ENCODE data around the gene UBE2O.

Gene UBE2O

DNA sequence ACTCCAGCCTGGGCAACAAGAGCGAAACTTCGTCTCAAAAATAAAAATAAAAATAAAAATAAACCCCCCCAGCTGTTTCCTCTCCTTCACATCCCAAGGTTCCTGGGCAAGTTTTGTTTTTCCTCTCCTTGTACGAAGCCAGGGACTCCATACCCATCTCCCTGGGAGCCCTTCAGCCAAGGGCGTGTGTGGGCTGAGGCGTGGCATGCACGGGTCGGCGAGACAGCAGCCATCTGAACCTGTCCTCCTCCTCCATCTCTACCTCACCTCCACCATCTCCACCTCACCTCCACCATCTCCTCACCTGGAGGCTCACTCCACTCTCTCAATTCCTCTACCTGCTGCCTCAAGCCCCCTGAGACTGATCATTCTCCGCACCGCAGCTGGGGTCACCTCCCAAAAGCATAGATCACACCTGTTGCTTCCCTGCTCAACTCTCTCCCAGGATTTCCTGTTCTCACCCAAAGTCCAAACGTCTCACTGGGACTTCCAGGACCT lies 31.3 kb upstream of the UBE2O start:
- DNase-seq, result no peak

DNA sequence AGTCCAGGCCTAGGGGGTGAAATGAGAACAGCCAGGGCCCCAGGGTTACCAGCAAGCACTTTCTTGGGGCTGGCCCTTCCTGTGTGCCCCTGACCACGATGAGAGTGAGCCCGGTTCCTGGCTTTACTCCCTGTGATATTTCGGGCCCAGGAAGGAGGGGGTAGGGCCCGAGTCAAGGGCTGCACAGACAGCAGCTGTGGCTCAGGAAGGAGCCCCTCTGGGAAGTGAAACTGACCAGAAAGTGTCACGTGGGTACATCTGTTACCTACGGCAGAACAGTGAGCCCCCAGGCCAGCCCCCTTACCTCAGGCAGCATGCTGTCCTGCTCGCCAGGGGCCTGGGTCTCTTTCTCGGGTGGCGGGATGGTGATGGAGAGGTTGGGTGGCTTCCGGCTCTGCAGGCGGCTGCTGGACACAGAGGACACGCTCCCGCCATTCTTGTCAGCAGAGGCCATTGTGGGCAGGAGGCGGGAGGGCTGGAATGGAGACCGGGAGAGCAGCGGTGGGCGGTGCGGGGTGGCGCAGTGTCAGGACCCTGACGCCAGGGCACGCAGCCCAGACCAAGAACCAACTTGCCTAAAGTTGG lies 28.2 kb upstream of the UBE2O start:
- DNase-seq, result no peak

DNA sequence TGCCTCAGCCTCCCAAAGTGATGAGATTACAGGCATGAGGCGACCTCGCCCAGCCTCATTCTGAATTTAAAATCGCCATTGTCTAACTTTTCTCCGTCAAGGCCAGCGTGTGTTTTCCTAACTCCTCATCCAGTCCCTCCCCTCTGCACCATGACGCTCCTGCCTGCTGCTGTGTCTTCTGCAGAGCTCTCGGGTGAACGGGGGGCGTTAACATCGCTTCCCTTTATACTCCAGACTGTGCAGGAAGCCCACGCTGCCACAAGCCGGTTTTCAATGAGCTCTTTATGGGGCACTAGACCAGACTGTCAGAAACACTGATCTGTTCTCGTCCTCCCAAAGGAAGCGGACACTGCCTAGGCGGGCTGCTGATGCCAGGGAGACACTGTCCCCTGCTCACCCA lies 27.7 kb upstream of the UBE2O start:
- DNase-seq, result no peak

DNA sequence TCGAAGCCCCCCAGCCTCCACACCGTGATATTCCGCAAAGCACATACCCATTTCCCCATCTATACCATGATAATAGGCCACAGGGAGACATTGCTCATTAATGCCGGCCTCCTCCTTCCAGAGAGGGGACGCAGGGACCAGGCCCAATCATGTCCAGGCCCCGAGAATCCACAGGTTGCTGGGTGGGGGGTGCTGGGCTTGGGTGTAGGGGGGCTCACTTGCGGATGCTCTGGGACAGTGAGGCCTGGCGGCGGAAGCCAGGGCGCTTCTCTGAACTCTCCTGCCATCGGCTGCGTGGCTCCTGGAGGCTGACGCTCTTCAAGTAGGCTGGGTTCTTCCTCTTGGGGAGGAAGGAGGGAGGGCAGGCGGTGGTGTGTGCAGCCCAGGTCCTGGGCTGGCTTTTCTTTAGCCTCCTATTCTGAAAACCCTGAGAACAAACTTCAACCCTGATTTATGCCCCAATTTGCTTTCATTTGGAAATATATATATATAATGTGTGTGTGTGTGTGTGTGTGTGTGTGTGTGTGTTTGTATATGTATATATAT lies 26.6 kb upstream of the UBE2O start:
- no peak for DNase-seq

DNA sequence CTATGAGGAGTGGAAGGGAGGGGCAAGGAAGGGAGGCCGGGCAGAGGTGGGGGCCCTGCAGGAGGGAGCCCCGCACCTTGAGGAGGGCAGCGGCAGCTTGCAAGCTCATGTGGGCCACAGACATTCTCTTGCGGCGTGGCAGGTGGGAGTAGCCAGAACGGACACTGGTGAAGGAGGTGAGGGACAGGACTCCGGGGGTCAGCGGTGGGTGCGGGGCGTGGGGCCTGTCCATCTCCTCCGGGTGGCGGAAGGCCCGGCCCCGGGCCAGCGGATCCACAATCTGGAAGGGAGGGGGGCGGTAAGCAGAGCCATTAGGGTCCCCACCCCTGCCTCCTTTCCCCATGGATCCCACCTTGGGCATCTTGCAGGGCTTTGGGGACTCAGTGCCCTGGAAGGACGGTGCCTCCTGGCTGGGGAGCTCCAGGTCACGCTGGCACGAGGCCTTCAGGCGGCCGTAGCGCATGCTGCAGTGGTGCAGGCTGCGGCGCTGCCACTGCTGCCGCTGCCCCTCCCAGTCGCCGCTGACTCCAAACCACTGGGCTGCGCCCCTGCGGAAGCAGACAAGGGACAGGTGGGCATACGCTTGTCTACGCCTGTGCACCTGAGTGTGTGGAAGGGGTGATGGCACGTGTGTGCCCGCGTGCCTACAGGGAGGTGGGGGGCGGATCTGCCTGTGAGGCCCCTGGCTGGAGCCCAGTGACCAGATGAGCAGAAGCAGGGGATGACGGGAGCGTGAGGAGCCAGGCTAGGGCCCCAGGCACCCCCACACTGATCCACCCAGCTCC lies 26.0 kb upstream of the UBE2O start:
- no peak for DNase-seq

DNA sequence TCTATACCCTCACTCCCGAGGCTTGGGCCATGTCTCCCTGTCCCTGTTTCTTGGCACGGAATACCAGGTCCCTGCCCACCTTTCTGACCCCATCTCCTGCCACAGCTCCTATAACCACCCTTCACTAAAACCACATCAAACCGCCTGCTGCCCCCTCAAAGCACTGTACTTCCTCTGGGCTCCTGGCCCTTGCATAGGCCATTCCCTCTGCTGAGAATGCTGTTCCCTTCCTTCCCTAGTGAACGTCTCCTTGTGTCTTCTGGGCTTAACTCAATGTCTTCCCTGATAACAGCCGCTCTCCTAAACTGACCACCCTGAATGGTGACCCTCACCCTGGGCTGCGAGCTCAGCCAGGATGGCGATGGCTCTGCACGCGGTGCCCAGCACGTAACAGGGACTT lies 25.1 kb upstream of the UBE2O start:
- DNase-seq, result no peak

DNA sequence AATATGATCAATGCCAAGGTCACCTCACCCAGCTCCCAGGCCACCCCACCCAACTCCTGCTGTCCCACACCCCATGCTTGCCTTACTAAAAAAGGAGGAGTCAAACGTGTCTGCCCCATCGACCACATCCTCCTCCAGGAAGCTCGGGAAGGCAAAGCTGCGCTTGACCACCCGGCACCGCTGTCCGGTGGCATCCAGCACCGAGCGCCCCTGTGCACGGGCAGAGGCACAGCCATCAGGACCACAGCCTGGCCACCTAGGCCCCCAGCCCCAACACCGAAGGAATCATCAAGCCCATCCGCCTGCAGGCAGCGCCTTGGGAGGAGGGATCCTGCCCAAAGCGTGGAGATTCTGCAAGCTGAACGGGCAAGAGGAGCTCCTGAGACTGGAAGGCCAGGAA lies 24.6 kb upstream of the UBE2O start:
- DNase-seq, result no peak

DNA sequence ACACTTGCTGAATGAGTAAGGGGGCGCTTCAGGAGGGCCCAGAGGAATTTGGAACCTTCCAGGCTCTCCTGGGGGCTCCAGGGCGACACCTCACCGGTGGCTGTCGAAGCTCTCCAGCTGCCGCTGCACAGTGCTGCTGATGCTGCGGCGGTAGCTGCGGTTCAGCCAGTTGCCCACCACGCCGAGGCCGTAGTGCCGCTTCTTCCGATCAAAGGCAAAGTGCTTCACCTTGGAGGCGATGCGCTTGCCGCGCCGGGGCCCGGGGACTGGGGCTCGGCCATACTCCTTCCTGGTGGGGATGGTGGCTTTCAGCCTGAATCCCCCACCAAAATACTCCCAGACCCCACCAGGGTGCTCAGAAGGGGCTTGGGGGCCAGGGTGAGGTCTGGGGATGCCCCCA lies 23.8 kb upstream of the UBE2O start:
- no peak for DNase-seq

DNA sequence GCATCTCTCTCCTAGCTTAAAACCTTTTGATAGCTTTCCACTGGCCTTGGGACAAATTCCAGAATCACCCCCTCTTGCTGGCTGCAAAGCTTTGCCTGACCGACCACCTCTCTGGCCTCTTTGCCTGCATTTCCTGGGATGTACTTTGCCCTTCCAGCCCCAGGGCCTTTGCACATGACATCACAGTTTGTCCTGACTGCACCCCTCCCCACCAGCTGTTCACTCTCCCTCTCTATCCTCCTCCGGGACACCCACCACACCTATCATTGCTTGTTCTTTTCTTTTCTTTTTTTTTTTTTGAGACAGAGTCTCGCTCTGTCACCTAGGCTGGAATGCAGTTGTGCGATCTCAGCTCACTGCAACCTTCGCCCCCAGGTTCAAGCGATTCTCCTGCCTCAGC lies 22.4 kb upstream of the UBE2O start:
- DNase-seq, result no peak

DNA sequence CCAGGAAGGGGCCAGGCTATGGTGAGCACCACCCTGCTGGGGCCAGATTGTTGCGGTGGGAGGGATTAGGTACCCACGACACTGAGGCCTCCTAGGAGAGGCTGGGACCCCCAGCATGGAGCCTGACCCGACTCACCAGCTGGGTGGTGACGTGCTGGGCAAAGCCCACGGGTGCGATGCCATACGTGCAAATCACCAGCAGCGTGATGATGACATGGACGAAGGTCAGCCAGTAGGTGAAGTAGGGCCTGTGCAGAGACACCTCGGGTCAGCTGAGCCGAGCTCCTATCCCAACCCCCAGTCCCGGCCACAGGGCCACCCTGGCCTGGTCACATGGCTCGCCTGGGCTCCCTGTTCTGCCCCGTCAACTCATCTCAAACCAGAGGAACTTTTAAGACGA lies 21.9 kb upstream of the UBE2O start:
- DNase-seq, result no peak

DNA sequence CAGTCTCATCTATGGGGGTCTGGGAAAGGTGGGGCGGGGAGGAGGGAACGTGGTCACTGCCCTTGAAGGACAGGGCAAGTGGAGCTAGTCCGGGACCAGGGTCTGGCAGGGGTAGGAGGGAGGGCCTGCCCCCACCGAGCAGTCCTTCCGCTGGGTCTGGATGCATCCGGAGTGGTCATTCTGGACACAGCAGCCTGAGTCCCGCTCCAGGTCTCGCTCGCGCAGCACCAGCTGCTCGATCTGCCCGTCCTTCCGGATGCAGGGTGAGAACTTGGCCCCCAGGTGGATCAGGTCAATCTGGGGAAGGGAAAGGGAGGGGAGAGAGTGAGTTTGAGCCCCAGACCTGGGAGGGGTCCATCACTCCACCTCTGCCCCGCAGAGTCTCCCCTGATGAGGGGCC lies 21.3 kb upstream of the UBE2O start:
- no peak for DNase-seq

DNA sequence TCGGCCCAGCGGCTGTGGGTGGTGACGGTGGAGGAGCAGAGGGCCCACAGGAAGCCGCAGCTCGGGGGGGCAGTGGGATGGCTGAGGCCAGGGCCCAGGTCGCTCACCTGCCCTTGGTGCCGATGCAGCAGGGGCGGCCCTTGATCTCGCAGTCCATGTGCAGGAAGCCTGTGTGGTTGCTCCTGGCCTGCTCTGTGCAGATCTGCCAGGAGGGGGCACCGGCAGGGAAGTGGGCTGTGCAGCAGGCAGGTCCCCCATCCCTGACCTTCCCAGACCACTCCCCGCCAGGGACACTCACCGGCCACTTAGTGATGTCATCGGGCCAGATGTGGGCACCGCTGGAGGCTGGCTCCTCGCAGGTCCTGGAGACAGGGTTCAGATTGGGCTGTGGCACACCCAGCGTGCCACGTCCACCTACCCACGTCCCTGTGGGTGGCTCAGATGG lies 20.6 kb upstream of the UBE2O start:
- no peak for DNase-seq

DNA sequence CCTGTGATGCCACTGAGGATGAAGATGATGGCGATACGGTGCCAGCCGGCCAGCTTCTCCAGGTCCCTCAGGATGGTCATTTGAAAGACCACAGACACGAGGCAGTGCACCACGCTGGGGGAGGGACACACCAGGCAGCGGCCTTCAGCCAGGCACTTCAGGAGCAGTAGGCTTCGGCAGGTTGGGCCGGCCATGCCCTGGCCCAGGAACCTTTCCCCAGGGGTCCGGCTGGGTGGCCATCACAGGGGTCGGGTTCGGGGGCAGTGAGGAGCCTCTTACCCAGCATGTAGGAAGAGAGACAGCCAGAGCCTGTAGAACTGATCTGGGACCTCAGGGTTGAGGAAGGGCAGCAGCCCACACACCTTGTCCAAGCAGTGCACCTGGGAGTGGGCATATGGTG lies 19.8 kb upstream of the UBE2O start:
- no peak for DNase-seq

DNA sequence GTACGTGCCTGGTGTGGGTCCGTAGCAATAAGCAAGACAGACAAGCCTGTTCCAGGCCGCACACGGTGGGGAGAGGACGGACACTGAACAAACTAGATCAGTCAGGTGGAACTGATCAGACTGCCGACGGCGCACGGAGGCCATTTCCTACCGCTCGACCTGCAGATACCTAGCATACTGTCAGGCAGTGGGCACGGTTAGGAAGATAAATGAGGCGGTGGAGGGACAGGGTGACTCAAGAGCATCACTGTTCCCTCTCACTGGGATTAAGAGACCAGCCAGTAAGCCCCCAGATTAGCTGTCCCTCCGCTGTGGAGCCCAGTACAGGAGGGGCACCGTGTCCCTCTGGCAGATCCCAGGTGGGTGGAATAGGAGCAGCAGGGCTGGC lies 19.3 kb upstream of the UBE2O start:
- no peak for DNase-seq

DNA sequence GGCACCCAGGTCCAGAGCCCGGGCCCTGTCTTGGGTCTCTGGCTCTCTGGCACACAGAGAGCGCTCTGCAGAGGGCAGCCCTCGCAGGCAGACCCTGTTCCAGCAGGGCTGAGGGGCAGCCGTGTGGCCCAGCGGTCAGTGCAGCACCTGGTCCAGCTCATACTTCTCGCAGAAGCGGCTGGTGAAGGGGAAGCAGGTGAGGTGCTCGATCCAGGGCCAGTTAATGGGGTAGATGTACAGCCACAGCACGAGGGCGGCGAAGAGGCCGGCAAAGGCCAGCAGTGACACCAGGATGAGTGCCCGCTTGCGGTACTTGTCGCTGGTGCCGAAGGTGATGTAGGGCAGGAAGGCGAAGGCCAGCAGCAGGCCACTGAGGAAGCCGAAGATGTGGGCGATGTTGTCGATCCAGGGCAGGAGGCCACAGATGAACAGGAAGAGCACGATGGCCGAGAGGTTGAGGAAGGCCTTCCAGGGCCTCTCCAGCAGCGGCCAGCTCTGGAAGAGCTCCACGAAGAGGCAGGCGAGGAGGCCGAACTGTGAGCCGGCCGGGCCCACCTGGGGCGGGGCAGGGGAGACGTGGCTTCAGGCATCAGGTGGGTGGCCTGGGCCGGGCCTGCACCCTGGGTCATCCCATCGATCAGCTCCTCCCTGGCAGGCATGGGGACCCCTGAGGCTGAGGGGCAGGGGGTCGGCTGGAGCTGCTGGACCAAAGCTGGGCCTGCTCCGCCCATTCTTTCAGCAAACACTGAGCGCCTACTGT lies 18.7 kb upstream of the UBE2O start:
- no peak for DNase-seq

DNA sequence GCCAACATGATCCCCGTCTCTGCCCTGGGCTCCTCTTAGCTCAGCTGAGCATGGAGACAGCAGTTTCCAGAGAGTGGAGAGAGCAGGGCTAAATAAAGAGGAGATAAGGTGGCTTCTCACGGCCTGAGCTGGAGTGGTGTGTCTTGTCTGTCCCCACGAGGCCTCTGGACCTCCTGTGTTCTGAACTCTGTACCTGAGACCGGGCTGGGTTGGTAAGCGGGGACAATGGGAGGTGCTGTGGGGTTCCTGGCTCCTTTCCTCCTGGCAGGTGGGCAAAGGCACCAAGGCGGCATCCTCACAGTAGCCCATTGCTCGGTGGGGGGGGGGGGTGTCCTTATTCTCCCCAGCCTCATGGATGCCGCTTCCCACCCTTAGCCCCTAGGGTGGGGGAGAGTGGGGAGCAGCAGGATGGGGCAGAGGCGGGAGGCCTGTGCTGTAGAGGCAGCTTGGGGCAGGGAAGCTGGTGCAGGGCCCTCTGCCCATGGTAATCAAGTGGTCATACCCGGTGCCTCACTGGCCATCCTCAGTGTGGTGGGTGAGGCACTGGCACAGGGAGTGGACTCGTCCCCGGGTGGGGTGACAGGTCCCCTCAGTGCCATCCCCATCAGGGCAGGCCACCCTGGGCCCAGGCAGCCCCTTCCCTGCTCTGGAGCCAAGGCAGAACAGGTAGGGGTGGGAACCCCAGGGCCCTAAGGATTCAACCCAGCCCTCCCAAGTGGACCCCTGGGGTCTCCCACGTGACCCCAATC lies 17.2 kb upstream of the UBE2O start:
- DNase-seq, result no peak

DNA sequence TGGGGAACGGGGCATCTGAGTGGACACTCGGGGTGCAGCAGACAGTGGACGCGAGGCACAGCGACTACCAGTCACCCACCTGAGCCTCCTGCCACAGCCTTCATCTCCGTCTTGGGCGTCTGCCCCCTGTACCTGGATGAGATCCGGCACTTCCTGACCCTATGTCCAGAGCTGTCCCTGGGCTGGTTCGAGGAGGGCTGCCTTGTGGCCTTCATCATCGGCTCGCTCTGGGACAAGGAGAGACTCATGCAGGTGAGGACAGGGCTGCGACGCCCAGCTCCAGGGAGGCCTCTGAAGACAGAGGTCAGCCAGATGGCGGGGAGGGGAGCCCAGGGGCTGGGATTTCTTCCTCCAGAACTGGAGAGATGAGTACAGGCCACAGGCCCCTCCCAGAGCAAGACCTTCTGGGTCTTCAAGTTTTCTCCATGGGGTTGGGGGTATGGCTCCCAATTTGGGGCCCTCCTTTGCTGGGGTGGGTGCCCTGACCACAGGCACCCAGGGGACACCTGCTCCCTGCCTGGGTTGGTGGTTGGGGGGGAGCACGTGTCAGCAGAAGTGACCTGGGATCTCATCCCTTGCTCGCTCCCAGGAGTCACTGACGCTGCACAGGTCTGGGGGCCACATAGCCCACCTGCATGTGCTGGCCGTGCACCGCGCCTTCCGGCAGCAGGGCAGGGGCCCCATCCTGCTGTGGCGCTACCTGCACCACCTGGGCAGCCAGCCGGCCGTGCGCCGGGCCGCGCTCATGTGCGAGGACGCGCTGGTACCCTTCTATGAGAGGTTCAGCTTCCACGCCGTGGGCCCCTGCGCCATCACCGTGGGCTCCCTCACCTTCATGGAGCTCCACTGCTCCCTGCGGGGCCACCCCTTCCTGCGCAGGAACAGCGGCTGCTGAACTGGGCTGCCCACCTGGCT lies 16.4 kb upstream of the UBE2O start:
- DNase-seq, result no peak

DNA sequence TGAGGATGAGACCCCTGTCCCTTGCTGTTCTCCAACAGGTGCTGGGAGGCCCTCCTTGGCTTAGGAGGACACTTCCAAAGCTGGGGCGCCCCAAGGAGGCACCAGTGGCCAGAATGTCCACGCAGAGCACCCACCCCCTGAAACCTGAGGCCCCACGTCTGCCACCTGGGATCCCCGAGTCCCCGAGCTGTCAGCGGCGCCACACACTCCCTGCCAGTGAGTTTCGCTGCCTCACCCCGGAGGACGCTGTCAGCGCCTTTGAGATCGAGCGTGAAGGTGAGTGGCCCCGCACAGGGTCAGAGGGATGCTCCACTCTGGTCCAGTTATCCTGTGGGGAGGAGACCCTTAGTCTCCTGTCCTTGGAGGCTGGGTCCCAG lies 15.7 kb upstream of the UBE2O start:
- DNase-seq, result no peak

DNA sequence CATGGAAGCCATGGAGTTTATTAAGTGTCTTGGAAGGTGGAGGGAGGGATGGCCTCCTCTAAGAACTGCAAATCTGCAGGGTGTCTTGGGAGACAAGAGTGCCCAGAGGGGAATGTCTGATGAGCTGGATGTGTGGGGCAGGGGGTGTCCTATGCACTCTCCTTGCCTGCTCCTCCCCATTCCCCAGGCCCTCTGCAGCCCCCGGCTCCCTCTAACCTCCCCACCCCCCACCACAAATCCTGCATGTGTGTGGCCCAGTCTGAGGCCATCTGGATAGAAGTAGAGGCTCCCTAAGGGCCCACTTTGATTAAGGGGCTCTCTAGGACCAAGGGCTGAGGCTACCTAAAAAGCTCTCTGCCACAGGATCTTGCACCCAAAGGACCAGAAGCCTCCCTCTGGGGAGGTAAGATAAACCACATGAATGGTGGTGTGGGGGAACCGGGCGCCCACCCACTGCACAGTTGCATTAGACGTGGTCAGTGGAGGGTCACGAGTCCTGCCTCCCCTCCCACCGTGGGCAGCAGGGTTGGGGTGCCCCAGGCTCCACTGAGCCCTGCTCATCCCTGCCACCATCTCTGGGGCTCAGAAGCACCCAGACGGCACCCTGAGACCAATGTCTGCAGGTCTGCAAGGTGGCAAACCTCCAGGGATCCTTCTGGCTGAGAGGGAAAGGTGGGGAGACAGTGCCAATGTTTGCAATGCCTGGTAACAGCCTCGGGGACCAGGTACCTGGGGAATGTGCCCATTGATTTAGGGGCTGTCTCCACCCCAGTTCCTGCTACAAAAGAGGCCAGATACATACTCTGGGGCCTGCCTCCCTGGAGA lies 15.1 kb upstream of the UBE2O start:
- DNase-seq, result no peak

DNA sequence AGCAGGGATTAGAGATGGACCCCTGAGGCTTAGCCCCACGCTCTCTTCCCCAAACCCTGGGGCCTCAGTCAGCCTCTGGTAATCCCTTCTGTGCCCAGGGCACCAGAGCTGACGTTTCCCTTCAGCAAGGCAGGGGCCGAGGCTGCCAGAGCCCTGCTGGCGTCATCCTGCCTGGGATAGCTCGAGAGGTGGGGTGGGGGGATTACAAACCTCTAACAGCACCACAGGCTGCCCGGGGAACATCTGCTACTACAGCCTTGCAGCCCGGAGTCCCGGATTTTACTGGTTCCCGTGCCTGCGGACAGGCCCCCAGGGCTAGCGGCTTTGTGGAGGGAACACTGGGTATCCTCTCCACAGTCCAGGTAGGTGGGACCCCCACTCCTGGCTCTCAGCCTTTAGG lies 14.4 kb upstream of the UBE2O start, which contains the start of gene AANAT:
Gene AANAT, plus strand, starts transcription at position 238 of the 400 bp plus-strand sequence. CDS start 1,144 bp downstream, outside the sequence.
- no peak for DNase-seq

DNA sequence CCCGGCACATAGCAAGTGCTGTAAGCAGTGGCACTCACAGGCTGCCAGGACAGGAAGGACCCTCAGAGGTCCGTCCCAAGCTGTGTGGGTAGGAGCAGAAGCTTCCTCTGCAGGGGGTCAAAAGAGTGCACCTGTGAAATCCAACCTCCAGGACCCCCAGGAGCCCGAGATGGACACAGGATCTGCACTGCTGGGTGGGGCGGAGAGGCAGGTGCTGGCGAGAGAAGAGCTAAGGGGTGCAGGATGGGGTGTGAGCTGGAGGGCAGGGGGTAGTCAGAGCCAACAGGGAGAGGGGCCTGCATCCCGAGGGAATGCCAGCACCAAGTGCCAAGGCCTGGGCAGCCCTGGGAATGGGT lies 13.8 kb upstream of the UBE2O start:
- no peak for DNase-seq
